HG02623 (cell line): Measurements from ENCODE around the gene RASA3.

Experiments
- ATAC-seq: cut with Tn5 transposase; IDR thresholded peaks from one replicate; pipeline ENCODE4 v1.9.1; 2021; ENCODE audit warnings: moderate library complexity; ENCODE audit not compliant: unreplicated experiment

The RASA3 gene

GRCh38 chr13:113973218-113974164 lies 158.9 kb downstream of the RASA3 start, which contains the start of gene C13orf46:
TSS of gene C13orf46 (minus strand) at chr13:113974076. CDS start at chr13:113973997, 79 bp downstream.
- ATAC-seq, result no peak

GRCh38 chr13:113972451-113973217 lies 159.8 kb downstream of the RASA3 start:
- ATAC-seq, result no peak

GRCh38 chr13:113971471-113972231 lies 160.8 kb downstream of the RASA3 start:
- ATAC-seq, result no peak

- no peak for ATAC-seq
Measured at GRCh38 chr13:113970810-113971470, 161.5 kb downstream of the RASA3 start.

- no peak for ATAC-seq
Measured at GRCh38 chr13:113969973-113970611, 162.3 kb downstream of the RASA3 start.

GRCh38 chr13:113969311-113969972 lies 163.0 kb downstream of the RASA3 start:
- no peak for ATAC-seq

- no peak for ATAC-seq
Measured at GRCh38 chr13:113968463-113969310, 163.7 kb downstream of the RASA3 start.

- no peak for ATAC-seq
Measured at GRCh38 chr13:113967729-113968462, 164.5 kb downstream of the RASA3 start.

GRCh38 chr13:113967206-113967720 lies 165.2 kb downstream of the RASA3 start:
- ATAC-seq, result no peak

GRCh38 chr13:113965968-113966884 lies 166.2 kb downstream of the RASA3 start:
- ATAC-seq, result no peak

- no peak for ATAC-seq
Measured at GRCh38 chr13:113965383-113965874, 167.0 kb downstream of the RASA3 start.

- ATAC-seq, result no peak
Measured at GRCh38 chr13:113964251-113964995, 168.0 kb downstream of the RASA3 start.

- ATAC-seq, result no peak
Measured at GRCh38 chr13:113963376-113963775, 169.0 kb downstream of the RASA3 start.

GRCh38 chr13:113962975-113963374 lies 169.4 kb downstream of the RASA3 start:
- no peak for ATAC-seq

GRCh38 chr13:113962386-113962785 lies 170.0 kb downstream of the RASA3 start:
- no peak for ATAC-seq
